ENCODE results near the gene FAM83F. TPM values are rescaled to one million over a fixed set of nuclear protein-coding genes. Genes with fewer than 3 reads are reported as not detected.
"Not testable (repeated sequence)": the region's sequence is repeated elsewhere in the genome, so short reads cannot be mapped to it uniquely, and the experiment has no call there.

FAM83F gene
- polyA plus RNA-seq, 1 donor: 0.10 TPM

- DNase-seq: no peak
Measured at GRCh38 chr22:40019100-40019499, 24.3 kb downstream of the FAM83F start.

DNA sequence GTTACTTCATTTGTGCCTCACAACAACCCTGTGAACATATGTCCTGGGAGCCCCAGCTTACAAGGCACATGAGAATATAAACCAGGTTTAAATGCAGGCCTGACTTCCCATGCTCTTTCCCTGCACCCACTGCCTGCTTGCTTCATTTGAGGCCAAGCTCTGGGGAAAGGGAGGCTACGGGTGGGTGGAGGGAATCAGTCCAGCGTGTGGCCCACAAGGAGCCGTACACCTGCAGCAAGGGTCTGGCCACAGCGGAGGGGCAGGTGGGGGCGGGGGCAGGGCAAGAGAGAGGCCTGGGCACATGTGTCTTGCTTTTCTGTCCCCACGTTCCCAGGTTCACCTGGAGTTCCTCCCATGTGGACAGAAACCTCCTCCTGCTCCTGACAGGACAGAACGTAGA, 26.2 kb downstream of the FAM83F start:
- DNase-seq: no peak

GRCh38 chr22:40021401-40022000, 26.7 kb downstream of the FAM83F start:
- no peak for DNase-seq

DNA sequence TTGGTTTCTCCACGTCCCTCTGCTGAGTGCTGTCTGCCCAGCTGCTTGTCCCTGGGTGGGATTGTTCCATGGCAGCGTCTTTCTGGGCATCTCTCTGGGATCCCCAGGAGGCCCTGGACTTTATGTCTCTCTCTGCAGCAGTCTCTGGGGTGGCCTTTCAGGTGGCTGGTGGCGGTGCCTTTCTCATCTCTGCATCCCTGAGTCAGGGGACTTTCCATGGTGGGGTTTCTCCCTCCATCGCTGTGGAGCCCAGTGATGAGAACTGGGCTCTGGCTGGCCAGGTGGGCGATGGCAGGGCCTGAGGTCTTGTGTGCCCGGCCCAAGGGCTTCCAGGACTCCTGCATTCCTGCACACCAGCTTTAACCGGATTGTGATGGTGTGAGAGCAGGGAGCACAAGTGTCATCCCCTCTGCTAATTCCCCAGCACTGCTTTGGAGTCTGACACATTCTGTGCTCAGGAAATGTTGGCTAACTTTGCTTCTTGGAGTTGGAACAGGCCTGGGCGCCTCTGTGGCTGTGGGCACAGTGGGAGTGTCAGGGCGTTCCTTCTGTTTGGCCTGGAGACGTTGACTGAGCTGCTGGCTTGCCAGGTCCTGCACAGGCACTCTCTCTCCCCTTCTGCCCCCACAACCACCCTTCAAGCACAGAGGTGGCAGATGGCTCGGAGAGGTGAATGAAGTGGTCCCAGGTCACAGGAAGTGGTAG, 27.9 kb downstream of the FAM83F start:
- DNase-seq: no peak

DNA sequence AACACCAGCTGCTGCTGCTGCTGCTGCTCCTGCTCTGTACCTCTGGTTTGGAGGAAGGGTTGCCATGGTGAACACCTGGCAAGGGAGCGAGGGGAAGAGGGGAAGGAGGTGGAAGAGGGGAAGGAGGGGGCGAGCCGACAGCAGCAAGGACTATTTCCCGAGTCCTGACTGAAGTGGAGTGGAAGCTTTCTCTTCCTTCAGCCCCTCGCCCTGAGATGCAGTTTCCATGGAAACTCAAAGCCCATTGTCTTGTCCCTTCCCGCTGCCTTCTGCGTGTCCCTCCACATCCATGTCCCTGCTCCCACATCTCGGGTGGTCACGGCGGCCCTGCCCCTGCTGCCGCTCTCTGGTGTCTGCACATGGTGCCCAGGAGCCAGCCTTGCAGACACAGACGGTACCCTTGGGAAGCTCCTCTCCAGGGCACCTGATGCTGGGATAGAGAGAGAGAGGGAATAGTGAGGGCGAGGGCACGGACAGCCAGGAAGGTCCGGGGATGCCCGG, 28.6 kb downstream of the FAM83F start:
- no peak for DNase-seq

DNA sequence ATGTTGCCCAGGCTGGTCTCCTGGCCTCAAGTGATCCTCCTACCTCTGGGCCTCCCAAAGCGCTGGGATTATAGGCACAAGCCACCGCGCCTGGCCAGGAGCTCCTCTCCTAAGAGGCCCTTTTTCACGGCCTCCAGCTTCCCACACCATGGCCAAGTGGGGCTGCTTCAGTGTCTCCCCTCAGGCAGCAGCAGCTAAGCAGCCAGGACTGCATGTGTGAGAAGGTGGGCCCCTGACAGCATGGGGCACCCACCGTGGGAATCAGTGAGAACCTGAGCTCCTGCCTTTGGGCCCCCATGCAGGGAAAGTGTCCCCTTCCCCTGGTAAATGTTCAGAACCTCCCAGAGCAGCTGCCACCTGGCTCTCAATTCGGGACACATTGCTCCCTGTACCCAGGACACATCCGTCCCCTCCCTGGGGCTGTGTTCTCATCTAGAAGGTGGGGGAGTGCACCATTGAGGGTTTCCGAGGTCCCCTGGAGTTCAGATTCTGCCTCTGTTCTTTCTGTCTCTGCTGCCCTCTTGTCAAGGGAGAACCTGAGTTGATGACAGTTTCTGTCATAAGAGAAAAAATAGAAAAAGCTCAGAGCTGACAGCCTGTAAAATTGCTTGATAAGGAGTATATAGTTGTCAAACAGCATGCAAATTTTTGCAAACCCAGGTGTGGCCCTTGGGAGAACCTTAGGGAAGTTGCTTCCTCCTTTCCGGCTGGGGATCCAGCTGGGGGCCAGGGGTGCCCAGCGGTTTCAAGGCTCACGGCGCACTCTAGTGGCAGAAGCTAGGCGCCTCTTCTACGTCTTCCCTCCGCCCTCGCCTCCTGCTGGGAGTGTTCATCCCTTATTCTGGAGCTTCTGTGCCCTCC, 29.7 kb downstream of the FAM83F start:
- DNase-seq: peak; percentile 48

GRCh38 chr22:40025062-40025379, 30.3 kb downstream of the FAM83F start:
- not testable (repeated sequence) for DNase-seq

GRCh38 chr22:40025856-40026255, 31.1 kb downstream of the FAM83F start:
- no peak for DNase-seq

DNA sequence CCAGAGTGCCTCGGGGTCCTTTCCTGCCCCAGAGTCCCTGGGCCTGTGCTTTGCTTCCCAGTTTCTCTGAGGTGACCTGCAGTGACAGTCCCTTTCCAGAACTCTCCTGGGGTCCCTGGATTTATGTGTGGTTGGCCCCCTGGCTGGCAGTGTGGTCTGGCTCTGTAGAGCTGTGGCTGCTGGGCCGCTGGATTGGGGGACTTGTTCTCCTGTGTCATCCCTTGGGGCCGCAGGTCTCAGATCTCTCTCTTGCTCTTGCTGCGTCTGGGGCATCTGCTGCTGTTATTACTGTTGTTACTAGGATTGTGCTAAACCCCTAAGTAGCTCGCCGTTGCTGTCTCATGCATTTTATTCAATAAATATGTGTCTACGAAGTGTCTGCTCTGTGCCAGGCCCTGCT, 31.9 kb downstream of the FAM83F start:
- no peak for DNase-seq

DNA sequence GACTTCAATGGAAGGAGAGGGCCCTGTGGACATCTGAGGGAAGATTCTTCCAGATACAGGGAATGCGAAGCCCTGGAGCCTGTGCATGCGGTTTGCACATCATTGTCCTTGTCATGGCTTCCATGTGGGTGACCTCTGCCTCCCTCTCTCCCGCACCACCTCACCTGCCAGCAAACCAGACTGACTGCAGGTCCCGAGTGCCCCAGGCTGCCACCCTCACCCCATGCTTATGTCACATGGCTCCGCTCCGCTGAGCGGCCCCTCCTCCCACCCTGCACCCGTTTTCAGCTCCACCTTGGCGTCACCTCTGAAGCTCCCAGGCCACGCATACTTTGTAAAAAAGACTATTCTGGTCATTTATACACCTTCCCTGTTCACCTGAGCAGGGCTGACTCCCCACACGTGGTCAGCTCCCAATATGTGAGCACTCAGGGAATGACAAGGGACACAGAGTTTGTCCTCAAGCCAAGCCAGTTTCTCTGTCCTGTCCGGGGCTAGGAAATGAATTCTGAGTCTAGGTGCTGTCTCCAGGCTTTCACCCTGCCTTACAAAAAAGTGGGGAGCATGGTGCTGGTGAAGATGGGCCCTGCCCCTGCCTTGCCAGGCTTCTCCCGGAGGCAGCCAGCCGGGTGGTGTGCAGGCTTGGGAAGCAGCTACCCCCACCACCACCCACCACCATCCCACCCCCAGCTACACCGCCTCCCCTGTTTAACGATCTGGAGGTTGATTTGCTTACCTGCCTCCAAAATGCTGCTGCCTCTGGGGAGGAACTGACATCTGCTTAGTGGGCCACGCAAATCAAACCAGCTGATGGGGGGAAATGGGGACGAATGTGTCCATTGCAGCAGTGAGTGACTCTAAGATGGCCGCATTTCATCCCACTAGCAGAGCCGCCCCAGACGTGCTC, 32.7 kb downstream of the FAM83F start:
- DNase-seq: no peak

DNA sequence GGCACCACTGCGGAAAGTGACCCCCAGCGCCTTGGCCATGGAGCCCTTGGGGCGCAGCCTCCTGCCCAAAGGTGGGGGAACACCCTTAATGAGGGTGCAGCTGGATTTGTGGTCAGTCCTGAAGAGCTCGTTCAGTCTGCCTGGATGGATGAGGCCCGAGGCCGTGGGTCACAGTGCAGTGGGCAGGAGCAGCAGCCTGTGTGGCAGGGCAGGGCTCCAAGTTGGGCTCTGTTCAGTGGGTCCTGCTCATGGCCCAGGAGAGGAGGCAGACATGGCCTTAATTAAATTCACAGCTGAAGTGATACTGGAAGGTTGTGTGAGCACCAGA, 33.3 kb downstream of the FAM83F start:
- DNase-seq: no peak

- DNase-seq: no peak
Measured at GRCh38 chr22:40029189-40029890, 34.6 kb downstream of the FAM83F start.

DNA sequence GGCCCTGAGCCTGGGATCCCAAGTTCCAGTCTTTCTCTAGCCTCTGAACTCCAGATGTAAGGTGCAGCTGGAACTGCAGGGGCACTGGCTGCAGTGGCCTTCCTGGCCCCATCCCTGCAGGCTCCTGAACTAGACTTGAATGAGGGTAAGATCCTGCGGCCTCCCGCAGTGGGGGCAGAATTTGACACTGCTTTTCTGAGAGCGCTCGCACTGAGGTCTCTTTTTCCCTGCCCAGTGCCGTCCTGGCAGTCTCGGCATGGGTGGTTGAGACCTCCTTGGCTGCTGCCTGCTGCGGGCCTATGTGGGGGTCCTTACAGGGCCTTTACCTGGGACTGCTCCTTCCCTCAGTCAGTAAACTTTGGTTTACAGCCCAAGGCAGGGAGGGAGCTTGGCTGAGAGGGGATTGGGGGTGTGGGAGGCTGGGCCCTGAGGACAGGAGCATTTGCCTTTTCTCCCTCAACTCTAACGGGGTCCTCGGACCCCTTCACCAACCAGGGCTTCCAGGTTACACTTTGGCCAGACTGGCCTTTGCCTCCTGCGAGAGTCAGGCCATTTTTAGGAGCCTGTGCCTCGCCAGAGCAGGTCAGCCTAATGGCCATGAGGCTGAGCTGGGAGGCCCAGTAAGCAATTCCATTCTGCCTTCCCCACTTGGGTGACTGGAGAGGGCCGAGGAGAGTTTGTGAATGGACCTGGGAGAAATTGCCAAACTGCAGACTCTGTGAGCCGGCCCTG, 35.4 kb downstream of the FAM83F start:
- DNase-seq: no peak

DNA sequence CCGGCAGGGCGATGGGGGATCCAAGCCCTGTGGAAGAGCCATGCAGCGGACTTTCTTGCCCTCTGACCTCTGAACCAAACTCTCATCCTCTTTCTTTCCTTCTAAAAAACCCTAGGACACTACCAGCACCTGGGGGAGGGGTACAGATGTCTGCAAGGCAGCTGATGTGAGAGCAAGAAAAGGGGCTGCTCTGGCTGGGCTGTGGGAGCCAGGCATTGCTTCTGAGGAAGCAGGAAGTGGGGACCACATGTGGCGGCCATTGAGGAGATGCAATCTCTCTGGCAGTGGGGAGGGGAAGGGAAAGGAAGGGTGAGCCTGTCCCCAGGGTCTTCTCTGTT, 36.0 kb downstream of the FAM83F start:
- no peak for DNase-seq

DNA sequence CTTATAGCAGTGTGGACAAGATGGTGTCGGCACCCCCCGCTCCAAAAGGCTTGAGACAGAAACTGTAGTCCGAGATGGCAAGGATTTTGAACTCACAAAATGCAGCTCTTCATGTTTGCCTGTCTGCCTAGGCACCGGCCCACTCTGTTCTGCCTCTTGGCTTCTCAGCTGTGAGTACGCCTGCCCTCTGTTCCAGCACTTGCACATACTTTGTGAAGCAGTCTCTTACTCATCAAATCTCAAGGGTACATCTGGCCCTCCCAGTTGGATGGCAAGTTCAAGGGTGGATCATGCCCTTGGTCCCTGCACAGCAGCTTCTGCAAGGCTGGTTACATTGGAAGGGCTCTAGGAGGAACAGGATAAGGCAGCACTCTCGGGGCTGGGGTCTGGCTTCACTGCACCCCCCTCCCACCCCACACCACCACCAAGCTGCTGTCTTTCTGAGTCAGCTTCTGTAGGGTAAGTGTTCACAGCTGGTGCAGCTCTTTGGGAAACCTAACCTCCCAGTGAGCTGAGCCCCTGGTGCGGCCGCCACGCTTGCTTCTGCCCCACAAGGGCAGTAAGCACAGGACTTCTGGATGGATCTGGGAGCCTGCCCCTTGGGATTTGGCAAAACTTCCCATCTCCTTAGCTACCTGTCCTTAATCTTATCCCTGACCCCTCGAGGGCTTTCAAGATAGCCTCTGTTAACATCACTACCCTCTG, 37.2 kb downstream of the FAM83F start:
- DNase-seq: no peak

- DNase-seq: no peak
Measured at GRCh38 chr22:40033586-40034380, 39.0 kb downstream of the FAM83F start.

DNA sequence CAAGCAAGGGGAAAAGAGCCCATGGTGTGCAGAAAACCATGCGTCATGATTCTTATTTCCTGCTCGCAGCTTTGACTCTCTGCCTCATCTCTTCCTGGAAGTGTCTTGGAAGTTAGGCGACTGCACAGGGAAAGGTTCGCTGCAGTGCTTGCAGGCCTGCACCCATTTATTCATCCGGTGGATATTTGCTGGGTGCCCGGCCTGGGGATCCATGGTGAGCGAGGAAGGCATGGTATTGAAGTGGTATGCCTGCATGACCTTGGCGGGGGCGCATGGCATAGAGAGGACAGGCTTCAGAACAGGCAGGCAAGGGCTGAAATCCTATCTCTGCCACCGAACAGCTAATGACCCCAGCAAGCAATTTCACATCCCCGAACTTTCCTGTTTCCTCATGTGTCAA, 40.6 kb downstream of the FAM83F start:
- DNase-seq: no peak

DNA sequence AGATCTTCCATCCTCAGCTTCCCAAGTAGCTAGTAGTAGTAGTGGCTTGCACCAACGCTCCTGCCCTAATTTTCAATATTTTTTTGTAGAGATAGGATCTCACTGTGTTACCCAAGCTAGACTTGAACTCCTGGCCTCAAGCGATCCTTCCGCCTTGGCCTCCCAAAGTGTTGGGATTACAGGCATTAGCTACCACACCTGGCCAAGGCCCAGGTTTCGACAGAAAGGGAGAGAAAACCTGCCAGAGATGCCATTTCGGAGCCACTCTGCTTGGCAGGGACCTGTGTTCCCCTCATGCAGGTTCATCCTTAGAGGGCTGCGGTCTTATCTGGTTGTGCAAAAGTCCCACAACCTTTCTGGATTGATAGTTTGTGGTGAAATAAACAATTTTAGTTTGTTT, 41.4 kb downstream of the FAM83F start:
- DNase-seq: no peak

DNA sequence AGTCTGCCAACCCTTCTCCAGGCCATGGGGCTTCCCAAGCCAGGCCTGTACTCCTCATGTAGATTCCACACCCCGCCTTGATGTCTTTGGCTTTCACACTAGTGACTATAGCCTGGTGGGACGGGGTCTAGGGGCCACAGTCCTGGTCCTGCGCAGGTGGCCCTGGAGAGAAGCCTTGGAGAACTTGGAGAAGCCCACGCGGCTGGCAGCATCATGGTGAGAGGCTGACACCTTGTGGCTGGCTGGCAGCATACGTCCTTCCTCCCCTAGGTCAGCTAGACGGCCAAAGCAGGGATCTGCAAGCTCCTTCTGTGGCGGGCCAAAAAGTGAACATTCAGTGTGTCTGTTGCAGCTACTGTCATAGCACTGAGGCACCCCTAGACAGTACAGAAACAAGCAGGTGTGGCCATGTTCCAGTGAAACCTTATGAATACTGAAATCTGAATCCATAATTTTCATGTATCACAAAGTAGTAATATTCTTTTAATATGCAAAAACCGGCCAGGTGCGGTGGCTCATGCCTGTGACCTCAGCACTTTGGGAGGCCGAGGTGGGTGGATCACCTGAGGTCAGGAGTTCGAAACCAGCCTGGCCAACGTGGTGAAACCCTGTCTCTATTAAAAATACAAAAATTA, 42.0 kb downstream of the FAM83F start:
- DNase-seq: peak; percentile 47
